Renal cortical epithelial cell (primary cell): ENCODE data around the gene MFSD11. TPM values are rescaled to one million over a fixed set of nuclear protein-coding genes. Genes with fewer than 3 reads are reported as not detected.
A peak's percentile ranks its signal among the peaks of the same experiment; 100 is the strongest.
"Not testable (repeated sequence)": the region's sequence is repeated elsewhere in the genome, so short reads cannot be mapped to it uniquely, and the experiment has no call there.

ENCODE experiments used
- DNase-seq: peaks from one replicate; pipeline ENCODE4 v3.0.0-alpha.2; 2011; ENCODE audit warnings: low read depth
- total RNA-seq: library from RNA; depleted of rRNA; stranded (reverse); fragments of >200 nt; gene quantifications from 2 replicates; pipeline ENCODE4 v1.2.3, GENCODE V29; 2014

The MFSD11 gene
- total RNA-seq, 1 donor from 2014 or later: 21.1 TPM

- DNase-seq: no peak
Observed at GRCh38 chr17:76797241-76797840, 59.4 kb downstream of the MFSD11 start.

GRCh38 chr17:76801706-76802105 is 63.8 kb downstream of the MFSD11 start:
- no peak for DNase-seq

GRCh38 chr17:76805319-76805718 is 67.4 kb downstream of the MFSD11 start:
- peak; percentile 19 for DNase-seq

GRCh38 chr17:76806151-76806550 is 68.2 kb downstream of the MFSD11 start:
- DNase-seq: not testable (repeated sequence)

GRCh38 chr17:76806767-76807166 is 68.8 kb downstream of the MFSD11 start:
- not testable (repeated sequence) for DNase-seq

GRCh38 chr17:76808326-76808725 is 70.4 kb downstream of the MFSD11 start:
- no peak for DNase-seq

- no peak for DNase-seq
Observed at GRCh38 chr17:76810956-76811355, 73.0 kb downstream of the MFSD11 start.

GRCh38 chr17:76811834-76812233 is 73.9 kb downstream of the MFSD11 start:
- DNase-seq: no peak

- no peak for DNase-seq
Observed at GRCh38 chr17:76812263-76812662, 74.3 kb downstream of the MFSD11 start.

GRCh38 chr17:76812968-76813367 is 75.0 kb downstream of the MFSD11 start:
- no peak for DNase-seq

- DNase-seq: not testable (repeated sequence)
Observed at GRCh38 chr17:76815907-76816589, 78.1 kb downstream of the MFSD11 start.

GRCh38 chr17:76816590-76817135 is 78.7 kb downstream of the MFSD11 start:
- DNase-seq: peak; percentile 41

GRCh38 chr17:76820039-76820438 is 82.1 kb downstream of the MFSD11 start:
- no peak for DNase-seq

- DNase-seq: no peak
Observed at GRCh38 chr17:76820561-76820960, 82.6 kb downstream of the MFSD11 start.

GRCh38 chr17:76822184-76822778 is 84.4 kb downstream of the MFSD11 start:
- DNase-seq: no peak

- peak; percentile 51 for DNase-seq
Observed at GRCh38 chr17:76824093-76824492, 86.2 kb downstream of the MFSD11 start.

- DNase-seq: peak; percentile 7
Observed at GRCh38 chr17:76826330-76827068, 88.6 kb downstream of the MFSD11 start.

- DNase-seq: no peak
Observed at GRCh38 chr17:76827736-76828135, 89.8 kb downstream of the MFSD11 start.
